Endothelial cell of hepatic sinusoid (primary cell): ENCODE measurements around the gene ZNF593OS.

Experiments used
- in situ Hi-C: cut with HindIII; loops from 2 replicates; pipeline ENCODE4 v1.10.0; 2017; ENCODE audit warnings: low sequenced_read_pairs

ZNF593OS gene

GRCh38 chr1:26129778-26130177, 41.9 kb downstream of the ZNF593OS start:
- in situ Hi-C loops, result no loop called here

GRCh38 chr1:26127235-26128163, 44.1 kb downstream of the ZNF593OS start:
- in situ Hi-C loops, result no loop called here

- in situ Hi-C loops, result no loop called here
These were observed 45.1 kb downstream of the ZNF593OS start for GRCh38 chr1:26126321-26127084.

GRCh38 chr1:26125946-26126320, 45.7 kb downstream of the ZNF593OS start:
- in situ Hi-C loops, result no loop called here

- in situ Hi-C loops, result no loop called here
These were observed 46.2 kb downstream of the ZNF593OS start for GRCh38 chr1:26125382-26125781.

- in situ Hi-C loops, result no loop called here
These were observed 47.0 kb downstream of the ZNF593OS start for GRCh38 chr1:26124418-26125331.

GRCh38 chr1:26122988-26123973, 48.4 kb downstream of the ZNF593OS start:
- in situ Hi-C loops, result no loop called here

GRCh38 chr1:26121854-26122773, 49.5 kb downstream of the ZNF593OS start:
- in situ Hi-C loops, result no loop called here

- in situ Hi-C loops, result no loop called here
These were observed 51.6 kb downstream of the ZNF593OS start for GRCh38 chr1:26119892-26120608.
